Activated CD8-positive, alpha-beta T cell treated with anti-CD3 and anti-CD28 coated beads for 36 hours (primary cell): ENCODE measurements around the gene CACNB3. TPM values are rescaled to one million over a fixed set of nuclear protein-coding genes. Genes with fewer than 3 reads are reported as not detected.
A peak's percentile ranks its signal among the peaks of the same experiment; 100 is the strongest.

Experiments
- ATAC-seq: fragments of 200-7000 bp; cut with Tn5 transposase; one replicate; pipeline ENCODE4 v1.10.0; 2021; ENCODE audit warnings: mild to moderate bottlenecking, moderate library complexity
- CTCF ChIA-PET: fragments of 350-600 bp; sonication (Branson Sonifier 250); formaldehyde crosslinking; loops from one replicate; lab custom pipeline; 2021; ENCODE audit warnings: antibody characterized with exemption; lab: Charles Lee
- POLR2A ChIA-PET: fragments of 350-600 bp; sonication (Branson Sonifier 250); formaldehyde crosslinking; loops from one replicate; lab custom pipeline; 2021; ENCODE audit warnings: antibody characterized with exemption; lab: Charles Lee
- DNase-seq: peaks from one replicate; pipeline ENCODE4 v3.0.0-alpha.2; 2020
- H3K27ac Mint-ChIP-seq: one replicate; pipeline ENCODE4 v1.8.0; 2021; ENCODE audit warnings: mild to moderate bottlenecking, mixed read lengths
- H3K27me3 Mint-ChIP-seq: one replicate; pipeline ENCODE4 v1.8.0; 2021; ENCODE audit warnings: mixed read lengths
- H3K36me3 Mint-ChIP-seq: one replicate; pipeline ENCODE4 v1.8.0; 2021; ENCODE audit warnings: low read depth, mixed read lengths
- H3K4me1 Mint-ChIP-seq: one replicate; pipeline ENCODE4 v1.8.0; 2021; ENCODE audit warnings: low read depth, mixed read lengths
- H3K4me3 Mint-ChIP-seq: one replicate; pipeline ENCODE4 v1.8.0; 2021; ENCODE audit warnings: mild to moderate bottlenecking, moderate library complexity, mixed read lengths
- H3K9me3 Mint-ChIP-seq: one replicate; pipeline ENCODE4 v1.8.0; 2021; ENCODE audit warnings: mixed read lengths
- CTCF ChIP-seq: fragments of 200-600 bp; IDR thresholded peaks from one replicate; pipeline ENCODE4 v1.8.0; 2022; ENCODE audit warnings: antibody characterized with exemption, mild to moderate bottlenecking
- intact Hi-C: fragments of 100-400 bp; cut with micrococcal nuclease; formaldehyde crosslinking; loops from one replicate; pipeline ENCODE4 v1.10.0; 2022
- total RNA-seq, 2 experiments: library from RNA; stranded (reverse); gene quantifications; one replicate each; pipeline ENCODE4 v1.2.3, GENCODE V29; 2021

Gene CACNB3
- total RNA-seq, 2 experiments from 2014 or later, result 7.7 to 8.2 TPM

- DNase-seq, result no peak
- Mint-ChIP-seq H3K4me1 (peaks cover 34% of the 10 kb centered on the region), H3K36me3 (no peaks in the 10 kb centered on the region), H3K9me3 (no peaks in the 10 kb centered on the region), H3K4me3 (peak overlapping the region; percentile 95), H3K27me3 (peaks cover 19% of the 10 kb centered on the region), H3K27ac (no peak overlapping the region)
- intact Hi-C loops, result no loop called here
- CTCF ChIA-PET, result interaction anchor here (0.7 to 6.3 kb wide), 10 partner anchors 11 to 181 kb away, joined by 4 to 62 read pairs (median 17); partner anchors contain the start of gene DDX23
- ATAC-seq, result no peak
- TF ChIP-seq CTCF, result no peak
- POLR2A ChIA-PET, result interaction anchor here (0.9 to 2.8 kb wide), 6 partner anchors 10 to 659 kb away, joined by 3 to 13 read pairs (median 6); partner anchors contain the start of genes ASB8, DDX23, KANSL2 and TUBA1A
Observed at GRCh38 chr12:48816143-48816854, 2.0 kb upstream of the CACNB3 start.

GRCh38 chr12:48818831-48819590 lies 715 bp downstream of the CACNB3 start:
- ChIA-PET CTCF (interaction anchor here (0.7 to 1.7 kb wide), 9 partner anchors 9 to 159 kb away, joined by 3 to 7 read pairs (median 3); partner anchors contain the start of gene WNT1), POLR2A (interaction anchor here (0.7 to 1.5 kb wide), 3 partner anchors 10 to 46 kb away, joined by 3 read pairs; partner anchors contain the start of gene DDX23)
- Mint-ChIP-seq H3K4me3 (peak overlapping the region; percentile 67), H3K36me3 (no peaks in the 10 kb centered on the region), H3K27ac (no peak overlapping the region), H3K9me3 (no peaks in the 10 kb centered on the region), H3K4me1 (peaks cover 28% of the 10 kb centered on the region), H3K27me3 (peaks cover 19% of the 10 kb centered on the region)
- no peak for TF ChIP-seq CTCF
- intact Hi-C loops, result no loop called here
- DNase-seq, result peak; percentile 45
- ATAC-seq, result no peak

GRCh38 chr12:48819986-48820725 lies 1.9 kb downstream of the CACNB3 start:
- CTCF ChIA-PET, result interaction anchor here (1.0 to 1.7 kb wide), 8 partner anchors 7 to 158 kb away, joined by 3 to 7 read pairs (median 4); partner anchors contain the start of gene WNT1
- DNase-seq (no peak), ATAC-seq (no peak)
- no peak for TF ChIP-seq CTCF
- Mint-ChIP-seq H3K4me1 (peaks cover 27% of the 10 kb centered on the region), H3K27ac (no peak overlapping the region), H3K9me3 (no peaks in the 10 kb centered on the region), H3K27me3 (peaks cover 19% of the 10 kb centered on the region), H3K4me3 (no peak overlapping the region), H3K36me3 (no peaks in the 10 kb centered on the region)
- POLR2A ChIA-PET, result interaction anchor here (0.5 to 1.5 kb wide), 3 partner anchors 9 to 151 kb away, joined by 3 read pairs; partner anchors contain the start of gene DDX23
- intact Hi-C loops, result no loop called here

DNA sequence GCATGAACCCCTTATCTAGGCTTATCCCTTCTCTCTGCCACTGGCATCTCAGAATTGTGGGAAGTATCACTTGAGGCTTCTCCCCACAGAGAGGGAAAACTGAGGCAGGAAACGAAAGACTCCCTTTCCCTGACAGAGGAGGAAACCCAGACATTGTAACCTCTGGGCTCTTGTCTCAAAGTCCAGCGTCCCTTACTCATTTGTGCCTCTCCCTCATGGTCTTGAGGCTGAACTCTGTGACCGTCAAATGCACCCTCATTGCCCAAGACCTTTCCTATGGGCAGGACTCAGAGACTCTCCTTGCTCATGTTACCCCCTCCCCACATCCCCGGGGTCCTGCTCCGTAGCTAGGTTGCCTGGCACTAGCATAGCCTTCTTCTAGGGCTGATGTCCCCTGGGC lies 3.8 kb downstream of the CACNB3 start:
- intact Hi-C loops, result no loop called here
- ATAC-seq, result no peak
- H3K27me3 Mint-ChIP-seq, result peaks cover 9% of the 10 kb centered on the region
- no peak overlapping the region for H3K27ac Mint-ChIP-seq
- CTCF ChIA-PET, result no interaction called here
- POLR2A ChIA-PET, result no interaction called here
- H3K4me3 Mint-ChIP-seq, result no peak overlapping the region
- no peak for DNase-seq
- TF ChIP-seq CTCF, result no peak
- peaks cover 15% of the 10 kb centered on the region for H3K4me1 Mint-ChIP-seq
- no peaks in the 10 kb centered on the region for H3K9me3 Mint-ChIP-seq
- no peaks in the 10 kb centered on the region for H3K36me3 Mint-ChIP-seq
